HepG2 (cell line): ENCODE measurements around the gene TRIO. TPM values are rescaled to one million over a fixed set of nuclear protein-coding genes. Genes with fewer than 3 reads are reported as not detected.

Experiments
- ATAC-seq: fragments of 200-7000 bp; cut with Tn5 transposase; 3 replicates; pipeline ENCODE4 v1.9.1; 2020; ENCODE audit warnings: mild to moderate bottlenecking, moderate library complexity
- BruUV-seq: library from RNA; stranded (reverse); fragments of 400-500 nt; replicated peaks from 2 replicates; lab custom pipeline; 2021; lab: Mats Ljungman, UMichigan
- CTCF ChIA-PET: fragments of 300-600 bp; formaldehyde crosslinking; extraction: SDS; loops from one replicate; lab custom pipeline; 2021; ENCODE audit warnings: low total read pairs, inconsistent platforms, low intra/inter-chr PET ratio; lab: Yijun Ruan, JAX
- POLR2A ChIA-PET: fragments of 350-600 bp; sonication (Branson Sonifier 250); formaldehyde crosslinking; loops from one replicate; lab custom pipeline; 2020; ENCODE audit warnings: antibody characterized with exemption, inconsistent platforms; lab: Yijun Ruan, JAX
- DNase-seq: peaks from one replicate; pipeline ENCODE4 v3.0.0-alpha.2; 2015; ENCODE audit warnings: low spot score
- FAIRE-seq: peaks from 3 replicates; lab custom pipeline; 2011; peaks lifted over from hg19 to GRCh38; lab: Jason Lieb, UNC
- H2AFZ ChIP-seq: one replicate; pipeline ENCODE4 v1.6.1; 2011; ENCODE audit warnings: low read length, inconsistent platforms
- H3K27ac ChIP-seq: fragments of 300-600 bp; 3 replicates; pipeline ENCODE4 v1.8.0; 2011; ENCODE audit warnings: mixed run types, mild to moderate bottlenecking, mixed read lengths, low read length, inconsistent platforms; ENCODE audit not compliant: insufficient read depth; ENCODE audit errors: extremely low read length
- H3K27me3 ChIP-seq, 2 experiments: fragments of 200-600 bp in 1 of 2; 2 replicates in 1 of 2; 3 replicates in 1 of 2; pipeline versions ENCODE4 v1.6.0 to v1.8.0; 2011; ENCODE audit warnings: low read length in 2 of 2, mild to moderate bottlenecking in 2 of 2, moderate library complexity in 2 of 2, inconsistent platforms in 1 of 2; ENCODE audit not compliant: insufficient read depth in 2 of 2, control insufficient read depth in 1 of 2
- H3K36me3 ChIP-seq, 2 experiments: fragments of 200-600 bp in 1 of 2; replicated peaks in 1 of 2; 2 replicates in 1 of 2; 3 replicates in 1 of 2; pipeline versions ENCODE4 v1.5.1 to v1.8.0; 2011; ENCODE audit warnings: low read length in 2 of 2, inconsistent platforms in 1 of 2; ENCODE audit not compliant: insufficient read depth in 2 of 2, control insufficient read depth in 1 of 2
- H3K4me1 ChIP-seq: 2 replicates; pipeline ENCODE4 v1.5.1; 2012; ENCODE audit warnings: low read length, inconsistent platforms; ENCODE audit not compliant: insufficient read depth
- H3K4me2 ChIP-seq: 2 replicates; pipeline ENCODE4 v1.6.0; 2011; ENCODE audit warnings: low read depth, low read length, inconsistent platforms
- H3K4me3 ChIP-seq, 3 experiments: fragments of 200-600 bp in 1 of 3; sonication (generic), shearing (Covaris generic) in 1 of 3; replicated peaks in 1 of 3; 2 replicates each; pipeline ENCODE4 v1.5.1; 2011 to 2016; ENCODE audit warnings: low read length in 3 of 3, inconsistent platforms in 2 of 3, low read depth in 2 of 3, mild to moderate bottlenecking in 2 of 3, control low read depth in 1 of 3, mixed read lengths in 1 of 3; ENCODE audit not compliant: insufficient read depth in 1 of 3
- H3K79me2 ChIP-seq: one replicate; pipeline ENCODE4 v1.6.1; 2011; ENCODE audit warnings: low read length, inconsistent platforms; ENCODE audit not compliant: insufficient read depth
- H3K9ac ChIP-seq: 2 replicates; pipeline ENCODE4 v1.6.0; 2011; ENCODE audit warnings: mild to moderate bottlenecking, low read depth, low read length, inconsistent platforms; ENCODE audit not compliant: insufficient read depth
- H3K9me3 ChIP-seq: 2 replicates; pipeline ENCODE4 v1.5.1; 2012; ENCODE audit warnings: mild to moderate bottlenecking, low read length
- H4K20me1 ChIP-seq: 2 replicates; pipeline ENCODE4 v1.6.0; 2011; ENCODE audit warnings: inconsistent platforms, mild to moderate bottlenecking, low read length, moderate library complexity; ENCODE audit not compliant: insufficient read depth
- BCL6 ChIP-seq: IDR thresholded peaks from 2 replicates; pipeline ENCODE4 v1.6.1; 2016; ENCODE audit warnings: missing genetic modification reagents, missing compliant biosample characterization
- BHLHE40 ChIP-seq: IDR thresholded peaks from 2 replicates; pipeline ENCODE4 v1.6.1; 2011; ENCODE audit warnings: low read length, improper control_type of control experiment
- CHCHD3 ChIP-seq: sonication (generic); formaldehyde crosslinking; IDR thresholded peaks from 2 replicates; pipeline ENCODE4 v1.8.0; 2022; ENCODE audit warnings: mild to moderate bottlenecking, missing genetic modification reagents, moderate library complexity
- GATA4 ChIP-seq: sonication (generic); IDR thresholded peaks from 2 replicates; pipeline ENCODE4 v1.6.1; 2016; ENCODE audit warnings: antibody characterized with exemption, low read depth, borderline replicate concordance
- HES4 ChIP-seq: sonication (generic); formaldehyde crosslinking; IDR thresholded peaks from 2 replicates; pipeline ENCODE4 v1.9.0; 2021; ENCODE audit warnings: mild to moderate bottlenecking, missing genetic modification reagents, borderline replicate concordance
- HOXA9 ChIP-seq: sonication (generic); formaldehyde crosslinking; IDR thresholded peaks from 2 replicates; pipeline ENCODE4 v1.8.1; 2022; ENCODE audit warnings: missing genetic modification reagents, mild to moderate bottlenecking, moderate library complexity, borderline replicate concordance
- KLF12 ChIP-seq: sonication (generic); formaldehyde crosslinking; IDR thresholded peaks from 2 replicates; pipeline ENCODE4 v1.4.0; 2020; ENCODE audit warnings: missing genetic modification reagents, borderline replicate concordance
- PCBP1 ChIP-seq: fragments of 200-400 bp; formaldehyde crosslinking; IDR thresholded peaks from 2 replicates; pipeline ENCODE4 v1.6.1; 2017; ENCODE audit warnings: mild to moderate bottlenecking, low read depth, low read length, borderline replicate concordance
- SCMH1 ChIP-seq: sonication (generic); formaldehyde crosslinking; IDR thresholded peaks from 2 replicates; pipeline ENCODE4 v1.9.0; 2021; ENCODE audit warnings: missing genetic modification reagents, mild to moderate bottlenecking, borderline replicate concordance
- TOPORS ChIP-seq: sonication (generic); formaldehyde crosslinking; IDR thresholded peaks from 2 replicates; pipeline ENCODE4 v1.8.0; 2023; ENCODE audit warnings: mild to moderate bottlenecking, missing genetic modification reagents
- ZBTB38 ChIP-seq: sonication (generic); formaldehyde crosslinking; IDR thresholded peaks from 2 replicates; pipeline ENCODE4 v1.5.1; 2020; ENCODE audit warnings: mild to moderate bottlenecking, missing genetic modification reagents
- ZNF224 ChIP-seq: sonication (generic); formaldehyde crosslinking; IDR thresholded peaks from 2 replicates; pipeline ENCODE4 v1.5.0; 2020; ENCODE audit warnings: mild to moderate bottlenecking, missing genetic modification reagents
- ZNF484 ChIP-seq: sonication (generic); formaldehyde crosslinking; IDR thresholded peaks from 2 replicates; pipeline ENCODE4 v1.5.1; 2020; ENCODE audit warnings: mild to moderate bottlenecking, low read depth, missing genetic modification reagents, borderline replicate concordance
- ZNF501 ChIP-seq: sonication (generic); formaldehyde crosslinking; IDR thresholded peaks from 2 replicates; pipeline ENCODE4 v1.5.1; 2020; ENCODE audit warnings: mild to moderate bottlenecking, moderate library complexity, missing genetic modification reagents
- ZNF563 ChIP-seq: sonication (generic); formaldehyde crosslinking; IDR thresholded peaks from 2 replicates; pipeline ENCODE4 v1.8.0; 2022; ENCODE audit warnings: mild to moderate bottlenecking, moderate library complexity, missing genetic modification reagents
- ZNF737 ChIP-seq: sonication (generic); formaldehyde crosslinking; IDR thresholded peaks from 2 replicates; pipeline ENCODE4 v1.5.0; 2020; ENCODE audit warnings: missing genetic modification reagents, mild to moderate bottlenecking, borderline replicate concordance
- ZNF775 ChIP-seq: sonication (generic); formaldehyde crosslinking; IDR thresholded peaks from 2 replicates; pipeline ENCODE4 v1.4.0; 2020; ENCODE audit warnings: missing genetic modification reagents, mild to moderate bottlenecking, moderate library complexity, borderline replicate concordance
- ZNF780A ChIP-seq: sonication (generic); formaldehyde crosslinking; IDR thresholded peaks from 2 replicates; pipeline ENCODE4 v1.8.0; 2022; ENCODE audit warnings: mild to moderate bottlenecking, missing genetic modification reagents, moderate library complexity
- WGBS: methylation state at CpG from one replicate; pipeline ENCODE4 v1.1.6; 2017; ENCODE audit warnings: low lambda C conversion rate; 5-methylcytosine and 5-hydroxymethylcytosine counted together
- in situ Hi-C: cut with HindIII; loops from 2 replicates; pipeline ENCODE4 v1.10.0; 2017; ENCODE audit warnings: low pct_unique_long_range_greater_than_20kb; ENCODE audit not compliant: extremely low pct_ligation_motif_present
- intact Hi-C: fragments of 100-400 bp; cut with micrococcal nuclease; formaldehyde crosslinking; loops from one replicate; pipeline ENCODE4 v1.10.0; 2022; ENCODE audit not compliant: unreplicated experiment
- polyA plus RNA-seq, 8 experiments: library from polyadenylated mRNA; depleted of rRNA in 3 of 8; stranded (reverse) in 7 of 8; unstranded in 1 of 8; fragments of >200 nt; fragmentation: Illumina TruSeq in 4 of 8; extraction: Trizol in 4 of 8; gene quantifications; 2 replicates each; pipeline versions ENCODE4 v1.2.1 to v1.2.3, GENCODE V29; 2011 to 2016; ENCODE audit warnings: low read depth in 4 of 8, missing spikeins in 1 of 8, mixed read lengths in 1 of 8; ENCODE audit not compliant: insufficient read depth in 1 of 8
- total RNA-seq, 5 experiments: library from RNA; depleted of rRNA; stranded (reverse); fragments of >200 nt; fragmentation: Illumina TruSeq; extraction: Trizol; gene quantifications; 2 replicates each; pipeline ENCODE4 v1.2.3, GENCODE V29; 2016; ENCODE audit warnings: low read depth in 1 of 5
- TF ChIP-seq, protein P1 (sequence below): IDR thresholded peaks from 2 replicates; pipeline ENCODE4 v1.6.1; 2016; ENCODE audit warnings: control low read depth
- TF ChIP-seq, protein P2 (sequence below): sonication (generic); formaldehyde crosslinking; IDR thresholded peaks from 2 replicates; pipeline ENCODE4 v1.9.0; 2021; ENCODE audit warnings: missing genetic modification reagents, mild to moderate bottlenecking, borderline replicate concordance

Gene TRIO
- total and polyA plus RNA-seq, 2 of the 13 experiments (the other 11 are each of a cell fraction or from before 2014, with no cell fraction given): 45.2 to 45.9 TPM

DNA sequence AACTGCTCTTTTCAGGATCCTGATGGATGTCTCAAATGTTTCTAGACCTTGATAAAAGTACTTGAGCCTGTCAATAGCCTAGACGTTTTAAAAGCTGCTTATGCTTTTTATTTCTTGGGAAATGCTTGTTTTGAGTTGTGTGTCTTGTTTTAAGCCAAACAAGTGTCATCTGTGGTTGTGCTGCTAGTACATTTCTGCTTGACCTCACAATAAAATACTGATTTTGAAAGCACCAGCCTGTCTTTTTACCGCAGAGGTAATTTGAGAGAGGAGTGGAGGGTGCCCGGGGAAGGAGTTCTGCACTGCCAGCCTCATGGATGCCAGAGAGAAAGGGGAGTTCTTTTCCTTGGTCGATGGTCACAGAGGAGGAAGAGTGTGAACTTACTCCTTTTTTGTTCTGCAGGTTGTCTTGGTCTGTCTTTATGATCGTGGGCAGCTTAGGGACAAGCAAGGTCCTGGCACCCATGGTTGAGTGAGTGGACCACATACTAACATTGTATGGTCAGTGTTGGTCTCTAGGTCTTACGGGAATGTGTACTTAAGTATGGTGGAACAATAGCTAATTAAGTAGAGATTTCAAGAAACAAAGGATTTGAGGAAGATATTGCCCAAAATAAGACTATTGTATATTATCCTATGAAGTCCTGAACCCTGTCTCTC lies 61.0 kb downstream of the TRIO start:
- intact Hi-C loops: no loop called here
- Histone ChIP-seq H2AFZ (no peak overlapping the region), H4K20me1 (no peaks in the 10 kb centered on the region), H3K27ac (no peak overlapping the region), H3K36me3 (no peaks in the 10 kb centered on the region), H3K27me3 (no peaks in the 10 kb centered on the region), H3K4me1 (peaks cover 74% of the 10 kb centered on the region), H3K79me2 (peaks cover 86% of the 10 kb centered on the region), H3K4me3 (no peak overlapping the region), H3K9me3 (no peaks in the 10 kb centered on the region), H3K4me2 (peak overlapping the region; percentile 75; the same call in 1 of the 2 replicates), H3K9ac (no peak overlapping the region)
- FAIRE-seq (no peak), DNase-seq (no peak), ATAC-seq (no peak)
- BruUV-seq: no TSS peak
- TF ChIP-seq HOXA9 (CRISPR knock-in tag) (no peak), SCMH1 (no peak), ZNF224 (CRISPR knock-in tag) (no peak), ZNF775 (CRISPR knock-in tag) (no peak), CHCHD3 (no peak), HES4 (CRISPR knock-in tag) (no peak), ZNF484 (CRISPR knock-in tag) (no peak), ZNF563 (no peak), ZNF501 (CRISPR knock-in tag) (no peak), ZNF780A (CRISPR knock-in tag) (no peak), ZNF737 (CRISPR knock-in tag) (no peak), KLF12 (CRISPR knock-in tag) (no peak), ZBTB38 (no peak), PCBP1 (no peak), GATA4 (no peak), TOPORS (no peak), BCL6 (CRISPR knock-in tag) (no peak), BHLHE40 (no peak)
- TF ChIP-seq, protein P1, sequence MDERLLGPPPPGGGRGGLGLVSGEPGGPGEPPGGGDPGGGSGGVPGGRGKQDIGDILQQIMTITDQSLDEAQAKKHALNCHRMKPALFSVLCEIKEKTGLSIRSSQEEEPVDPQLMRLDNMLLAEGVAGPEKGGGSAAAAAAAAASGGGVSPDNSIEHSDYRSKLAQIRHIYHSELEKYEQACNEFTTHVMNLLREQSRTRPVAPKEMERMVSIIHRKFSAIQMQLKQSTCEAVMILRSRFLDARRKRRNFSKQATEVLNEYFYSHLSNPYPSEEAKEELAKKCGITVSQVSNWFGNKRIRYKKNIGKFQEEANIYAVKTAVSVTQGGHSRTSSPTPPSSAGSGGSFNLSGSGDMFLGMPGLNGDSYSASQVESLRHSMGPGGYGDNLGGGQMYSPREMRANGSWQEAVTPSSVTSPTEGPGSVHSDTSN: no peak
- TF ChIP-seq, protein P2, sequence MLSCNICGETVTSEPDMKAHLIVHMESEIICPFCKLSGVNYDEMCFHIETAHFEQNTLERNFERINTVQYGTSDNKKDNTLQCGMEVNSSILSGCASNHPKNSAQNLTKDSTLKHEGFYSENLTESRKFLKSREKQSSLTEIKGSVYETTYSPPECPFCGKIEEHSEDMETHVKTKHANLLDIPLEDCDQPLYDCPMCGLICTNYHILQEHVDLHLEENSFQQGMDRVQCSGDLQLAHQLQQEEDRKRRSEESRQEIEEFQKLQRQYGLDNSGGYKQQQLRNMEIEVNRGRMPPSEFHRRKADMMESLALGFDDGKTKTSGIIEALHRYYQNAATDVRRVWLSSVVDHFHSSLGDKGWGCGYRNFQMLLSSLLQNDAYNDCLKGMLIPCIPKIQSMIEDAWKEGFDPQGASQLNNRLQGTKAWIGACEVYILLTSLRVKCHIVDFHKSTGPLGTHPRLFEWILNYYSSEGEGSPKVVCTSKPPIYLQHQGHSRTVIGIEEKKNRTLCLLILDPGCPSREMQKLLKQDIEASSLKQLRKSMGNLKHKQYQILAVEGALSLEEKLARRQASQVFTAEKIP (CRISPR knock-in tag): no peak
- ChIA-PET CTCF (no interaction called here), POLR2A (no interaction called here)
- 73% methylated on average over 6 of the region's 6 CpGs for WGBS
- in situ Hi-C loops: no loop called here
